Dedifferentiated amniotic fluid mesenchymal stem cell (primary cell): ENCODE results near the gene LTA.
"Not testable (repeated sequence)": the region's sequence is repeated elsewhere in the genome, so short reads cannot be mapped to it uniquely, and the experiment has no call there.

Experiments
- DNase-seq: peaks from one replicate; pipeline ENCODE4 v3.0.0-alpha.2; 2016; ENCODE audit errors: extremely low spot score

Gene LTA

DNA sequence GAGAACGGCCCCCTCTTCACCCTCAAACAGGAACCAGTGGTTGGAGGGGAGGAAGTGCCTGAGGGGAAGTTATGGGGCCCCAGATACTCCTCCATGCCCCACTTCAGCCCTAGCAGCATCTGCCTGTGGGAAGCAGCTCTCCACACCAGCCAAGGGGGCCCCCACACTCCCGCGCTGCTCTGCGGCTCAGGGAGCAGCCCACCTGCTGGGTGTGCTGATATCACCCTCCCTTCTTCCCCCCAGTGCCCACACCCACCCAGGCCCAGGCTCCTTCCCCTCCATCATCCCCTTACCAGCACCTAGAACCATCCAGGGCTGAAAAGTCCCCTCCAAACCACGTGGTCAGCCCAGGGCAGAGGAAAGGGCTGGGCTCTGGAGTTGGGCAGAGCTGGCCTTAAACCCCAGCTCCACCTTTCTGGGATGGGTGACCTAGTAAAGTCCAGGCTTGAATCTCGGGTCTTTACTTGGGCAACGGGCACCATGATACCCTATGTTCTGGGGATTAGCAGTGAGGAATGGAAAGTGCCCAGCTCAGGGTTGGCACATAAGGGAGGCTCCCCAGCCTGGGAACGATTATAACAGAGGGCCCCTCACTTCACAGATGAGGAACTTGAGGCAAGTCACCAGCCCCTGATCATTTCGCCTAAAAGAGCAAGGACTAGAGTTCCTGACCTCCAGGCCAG, 14.7 kb downstream of the LTA start:
- no peak for DNase-seq

DNA sequence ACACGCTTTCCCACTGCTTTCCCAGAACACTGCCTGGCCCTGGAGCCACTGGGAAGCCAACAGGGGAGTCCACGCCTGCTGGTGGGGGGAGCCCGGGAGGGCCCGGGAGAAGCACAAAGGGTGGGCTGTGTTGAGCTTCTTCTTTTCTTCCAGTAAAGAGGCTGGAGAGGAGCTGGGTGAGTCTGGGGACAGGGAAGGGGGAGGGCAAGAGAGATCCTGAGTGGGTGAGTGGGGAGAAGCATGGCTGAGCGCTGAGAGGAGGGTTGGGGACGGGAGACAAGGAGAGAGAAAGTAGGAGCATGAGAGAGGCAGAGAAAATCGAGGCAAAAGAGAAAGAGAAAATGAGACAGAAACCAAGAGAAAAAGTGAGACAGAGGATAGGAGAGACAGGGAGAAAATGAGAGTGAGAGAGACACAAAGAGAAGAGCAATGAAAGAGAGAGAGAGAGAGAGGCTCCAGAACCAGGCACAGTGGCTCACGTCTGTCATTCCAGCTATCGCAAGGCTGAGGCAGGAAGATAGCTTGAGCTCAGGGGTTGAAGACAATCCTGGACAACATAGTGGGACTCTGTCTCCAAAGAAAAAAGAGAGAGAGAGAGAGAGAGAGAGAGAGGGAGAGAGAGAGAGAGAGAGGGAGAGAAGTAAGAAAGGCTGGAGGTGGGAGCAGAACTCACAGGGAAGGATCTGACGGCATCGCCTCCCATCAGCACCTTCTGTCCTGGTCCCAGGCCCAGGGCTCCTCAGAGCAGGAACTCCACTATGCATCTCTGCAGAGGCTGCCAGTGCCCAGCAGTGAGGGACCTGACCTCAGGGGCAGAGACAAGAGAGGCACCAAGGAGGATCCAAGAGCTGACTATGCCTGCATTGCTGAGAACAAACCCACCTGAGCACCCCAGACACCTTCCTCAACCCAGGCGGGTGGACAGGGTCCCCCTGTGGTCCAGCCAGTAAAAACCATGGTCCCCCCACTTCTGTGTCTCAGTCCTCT, 16.0 kb downstream of the LTA start:
- no peak for DNase-seq

DNA sequence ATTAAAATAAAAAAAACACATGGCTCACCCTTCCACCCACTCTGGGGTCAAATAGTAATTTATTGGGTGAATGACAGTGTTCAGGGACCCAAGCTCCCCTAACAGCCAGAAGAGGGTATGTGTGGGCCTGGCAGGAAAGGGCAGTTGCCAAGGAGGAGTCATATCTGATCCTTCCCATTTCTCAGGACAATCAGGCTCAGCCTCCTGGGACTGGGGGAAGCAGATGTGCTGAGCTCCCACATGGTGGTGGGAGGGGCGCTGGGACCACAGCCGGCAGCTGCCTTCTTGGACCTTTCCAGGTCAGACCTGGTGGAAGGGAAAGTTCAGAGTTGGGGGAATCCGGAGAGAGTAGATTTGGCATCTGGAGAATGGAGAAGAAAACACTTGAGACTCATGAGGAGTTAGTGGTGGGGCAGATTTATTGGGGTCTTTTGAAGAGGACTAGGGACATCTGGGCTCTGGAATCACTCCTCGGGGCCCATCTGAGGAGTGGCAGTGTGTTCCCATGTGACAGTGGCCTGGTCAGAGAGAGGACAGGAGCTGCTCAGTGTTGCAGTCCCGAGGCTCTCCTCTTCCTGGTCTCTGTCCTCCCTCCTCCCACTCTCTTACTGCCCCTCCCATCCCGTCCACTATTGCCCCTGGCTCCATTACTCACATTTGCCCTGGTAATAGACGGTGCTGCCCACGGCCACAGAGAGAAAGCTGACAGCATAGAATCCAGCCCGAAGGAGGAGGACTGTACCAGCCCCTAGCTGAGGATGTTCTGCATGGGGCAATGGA, 17.0 kb downstream of the LTA start:
- no peak for DNase-seq

DNA sequence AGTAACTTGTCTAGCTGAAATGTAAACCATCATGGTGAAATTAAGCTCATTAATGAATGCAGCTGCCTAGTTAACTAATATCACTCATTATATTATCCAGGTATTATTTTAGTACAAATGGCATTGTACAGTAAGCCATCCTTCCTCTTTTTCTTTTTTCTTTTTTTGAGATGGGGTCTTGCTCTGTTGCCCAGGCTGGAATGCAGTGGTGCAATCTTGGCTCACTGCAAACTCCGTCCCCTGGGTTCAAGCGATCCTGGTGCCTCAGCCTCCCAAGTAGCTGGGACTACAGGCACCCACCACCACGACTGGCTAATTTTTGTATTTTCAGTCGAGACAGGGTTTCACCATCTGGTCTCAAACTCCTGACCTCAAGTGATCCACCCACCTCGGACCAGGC, 18.6 kb downstream of the LTA start:
- DNase-seq = not testable (repeated sequence)

DNA sequence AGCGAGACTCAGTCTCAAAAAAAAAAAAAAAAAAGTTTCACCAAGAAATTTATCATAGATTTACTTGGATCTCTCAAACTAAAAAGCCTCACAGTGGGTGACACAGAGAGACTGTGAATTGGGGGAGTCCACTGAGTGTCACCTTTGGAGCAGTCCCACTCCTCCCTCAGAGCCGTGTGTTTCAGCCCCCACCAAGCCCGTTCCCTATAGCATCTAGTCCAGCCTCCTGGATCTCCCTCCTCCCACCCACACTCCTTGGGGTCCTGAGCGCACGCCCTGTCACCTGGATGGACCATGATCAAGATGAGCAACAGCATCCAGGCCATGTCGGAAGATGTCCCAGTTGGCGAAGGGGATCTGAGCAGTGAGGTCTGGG, 20.3 kb downstream of the LTA start:
- no peak for DNase-seq

DNA sequence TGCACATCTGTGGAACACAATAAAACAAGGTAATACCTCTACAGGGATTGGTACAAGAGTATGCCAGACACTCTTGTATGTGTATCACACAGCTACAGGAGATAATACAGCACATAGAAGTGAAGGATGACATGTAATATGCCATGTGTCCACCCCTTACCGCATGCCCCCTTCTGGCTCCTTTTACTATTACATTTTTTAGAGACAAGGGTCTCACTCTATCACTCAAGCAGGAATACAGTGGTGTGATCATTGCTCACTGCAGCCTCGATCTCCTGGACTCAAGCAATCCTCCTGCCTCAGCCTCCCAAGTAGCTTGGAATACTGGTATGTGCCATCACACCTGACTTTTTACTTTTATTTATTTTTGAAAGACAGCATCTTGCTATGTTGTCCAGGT, 24.9 kb downstream of the LTA start:
- DNase-seq = no peak

DNA sequence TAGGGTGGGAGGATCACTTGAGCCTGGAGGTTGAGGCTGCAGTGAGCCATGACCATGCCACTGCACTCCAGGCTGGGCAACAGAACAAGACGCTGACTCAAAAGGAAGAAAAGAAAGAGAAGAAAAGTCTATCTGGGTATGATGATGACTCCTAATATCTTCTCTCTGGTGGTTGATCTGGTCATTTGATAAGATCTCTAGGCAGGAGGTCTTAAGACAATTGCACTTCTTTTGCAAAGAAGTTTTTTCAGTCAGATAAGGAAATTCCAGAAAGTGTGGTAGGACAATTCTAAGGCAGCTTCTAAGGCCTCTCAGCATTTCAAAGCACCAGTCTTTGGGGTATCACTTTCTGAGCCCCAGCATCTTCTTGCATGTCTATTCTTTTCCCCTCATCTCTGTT, 35.2 kb downstream of the LTA start:
- no peak for DNase-seq

DNA sequence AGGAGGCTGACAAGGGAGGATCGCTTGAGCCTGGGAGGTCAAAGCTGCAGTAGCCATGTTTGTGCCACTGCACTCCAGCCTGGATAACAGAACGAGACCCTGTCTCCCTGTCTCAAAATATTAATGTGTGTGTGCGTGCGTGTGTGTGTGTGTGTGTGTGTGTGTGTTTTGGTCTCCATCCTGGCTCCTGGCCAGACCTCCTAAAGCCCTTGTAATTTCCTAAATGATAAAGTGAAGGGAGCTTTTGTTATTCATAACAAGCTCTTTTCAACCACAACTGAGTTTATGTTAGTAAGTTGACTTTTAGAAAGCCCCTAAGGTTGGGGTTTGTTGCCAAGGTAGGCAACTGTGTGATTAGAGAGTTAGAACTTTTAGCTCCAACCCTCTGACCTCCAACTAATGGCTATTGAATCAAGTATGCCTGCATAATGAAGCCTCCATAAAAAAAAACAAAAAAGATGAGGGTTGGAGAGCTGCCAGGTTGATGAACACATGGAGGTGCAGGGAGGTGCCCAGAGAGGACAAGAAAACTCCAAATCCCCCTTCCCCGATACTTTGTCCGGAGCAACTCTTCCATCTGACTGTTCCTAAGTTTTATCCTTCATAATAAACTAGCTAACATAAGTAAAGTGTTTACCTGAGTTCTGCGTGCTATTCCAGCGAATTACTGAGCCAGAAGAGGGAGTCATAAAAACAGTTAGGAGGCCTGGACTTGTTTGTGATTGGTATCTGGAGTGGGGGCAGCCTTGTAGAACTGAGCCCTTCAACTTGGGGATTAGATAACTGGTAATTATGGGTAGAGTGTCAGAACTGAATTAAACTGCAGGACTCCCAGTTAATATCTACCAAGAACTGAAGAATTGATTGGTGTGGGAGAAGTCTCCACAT, 37.7 kb downstream of the LTA start:
- DNase-seq = no peak

DNA sequence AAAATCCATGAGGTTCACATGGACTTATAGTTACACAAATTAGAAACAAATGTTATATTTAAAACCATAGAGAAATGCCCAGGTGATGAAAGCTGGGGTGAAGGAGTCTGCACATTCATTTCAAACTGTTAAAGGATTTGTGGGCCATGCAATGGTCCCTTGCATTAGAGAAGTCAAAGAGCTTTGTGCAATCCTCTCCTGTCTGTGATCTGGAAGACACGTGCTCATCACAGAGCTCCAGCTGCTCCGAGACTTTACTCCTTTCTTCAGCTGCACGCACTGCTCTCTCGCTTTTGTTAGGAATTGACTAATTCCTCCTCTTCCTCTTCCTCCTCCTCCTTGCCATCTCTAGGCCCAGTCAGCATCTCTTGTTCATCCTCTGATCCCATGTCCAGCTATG, 38.9 kb downstream of the LTA start:
- no peak for DNase-seq

DNA sequence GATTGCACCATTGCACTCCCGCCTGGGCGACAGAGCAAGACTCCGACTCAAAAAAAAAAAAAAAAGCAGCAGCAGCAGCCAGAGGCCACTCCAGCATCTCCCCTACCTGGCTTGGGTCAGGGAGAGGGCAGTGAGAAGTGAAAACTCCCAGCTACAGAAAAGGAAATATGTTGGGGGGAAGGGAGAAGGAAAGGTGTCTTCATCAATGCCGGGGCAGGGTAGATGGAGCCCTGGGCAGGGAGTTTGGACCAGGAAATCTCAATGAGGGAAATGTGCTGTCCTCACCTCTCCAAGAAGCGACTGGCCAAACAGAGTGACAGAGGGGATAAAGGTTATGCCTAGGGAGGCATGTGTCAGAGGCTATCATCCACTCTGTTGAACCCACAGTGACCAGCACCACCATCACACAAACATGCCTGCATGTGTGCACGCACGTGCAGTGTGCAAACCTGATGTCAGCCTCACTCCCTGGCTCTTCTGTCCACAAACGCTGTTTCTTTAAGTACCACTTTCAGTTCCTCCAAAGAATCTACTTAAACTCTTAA, 42.1 kb downstream of the LTA start:
- no peak for DNase-seq

DNA sequence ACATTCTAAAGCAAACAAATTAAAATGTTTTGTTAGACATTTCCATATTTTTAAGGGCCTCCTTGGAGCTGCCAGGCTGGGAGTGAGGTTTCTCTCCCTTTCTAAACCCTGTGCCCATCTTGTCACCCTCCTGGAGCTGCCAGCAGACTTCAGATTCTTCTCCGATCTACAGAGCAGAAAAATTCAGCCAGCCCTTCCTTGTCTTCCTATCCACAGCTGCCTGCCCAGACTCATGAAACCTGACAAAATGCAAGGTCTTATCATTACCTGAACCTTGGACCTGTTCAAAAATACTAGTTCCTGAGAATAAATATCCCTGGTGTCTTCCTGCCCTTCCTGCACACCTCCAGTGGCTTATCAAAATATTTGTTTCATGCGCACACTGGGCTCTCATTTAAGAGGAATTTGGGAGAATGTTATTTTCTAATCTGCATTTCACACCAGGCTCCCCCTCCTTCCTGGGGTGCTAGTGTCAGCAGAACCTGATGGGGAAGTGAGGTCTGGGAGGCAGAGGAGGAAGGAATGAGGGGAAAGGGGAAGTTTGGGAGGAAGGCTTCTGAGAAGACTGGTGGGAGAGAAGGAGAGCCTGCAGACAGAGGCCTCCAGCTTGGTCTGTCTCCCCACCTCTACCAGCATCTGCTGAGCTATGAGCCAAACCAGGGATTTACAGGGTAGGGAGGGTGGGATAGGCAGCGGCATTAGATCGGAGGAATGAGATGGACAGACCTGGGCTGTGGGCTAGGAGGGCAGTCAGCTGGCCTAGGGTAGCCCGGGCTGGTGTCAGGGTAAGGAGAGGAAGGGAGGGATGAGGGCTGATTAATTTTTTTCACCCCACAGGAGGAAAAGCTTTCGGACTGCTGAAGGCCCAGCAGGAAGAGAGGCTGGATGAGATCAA, 42.8 kb downstream of the LTA start, which contains the start of gene AIF1:
TSS of gene AIF1 (plus strand) at position 551 of the 895 bp plus-strand sequence. CDS start at position 647, 96 bp downstream.
- no peak for DNase-seq

DNA sequence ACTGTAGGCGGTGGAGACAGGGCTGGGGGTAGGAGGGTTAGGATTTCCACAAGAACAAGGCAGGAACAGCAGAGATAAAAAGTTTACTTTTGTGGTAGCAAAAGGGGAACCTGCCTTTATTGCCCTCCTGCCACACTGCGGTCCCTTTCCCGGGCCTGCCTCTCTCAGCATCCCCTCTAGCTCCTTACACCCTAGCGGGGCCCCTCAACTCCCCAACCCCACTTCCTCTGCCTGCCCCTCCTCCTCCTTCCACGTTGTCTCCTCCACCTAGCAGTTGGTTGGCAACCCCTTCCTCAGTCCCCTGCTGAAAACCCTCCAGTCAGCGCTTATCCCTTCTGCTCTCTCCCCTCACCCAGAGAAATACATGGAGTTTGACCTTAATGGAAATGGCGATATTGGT, 43.7 kb downstream of the LTA start:
- DNase-seq = no peak

DNA sequence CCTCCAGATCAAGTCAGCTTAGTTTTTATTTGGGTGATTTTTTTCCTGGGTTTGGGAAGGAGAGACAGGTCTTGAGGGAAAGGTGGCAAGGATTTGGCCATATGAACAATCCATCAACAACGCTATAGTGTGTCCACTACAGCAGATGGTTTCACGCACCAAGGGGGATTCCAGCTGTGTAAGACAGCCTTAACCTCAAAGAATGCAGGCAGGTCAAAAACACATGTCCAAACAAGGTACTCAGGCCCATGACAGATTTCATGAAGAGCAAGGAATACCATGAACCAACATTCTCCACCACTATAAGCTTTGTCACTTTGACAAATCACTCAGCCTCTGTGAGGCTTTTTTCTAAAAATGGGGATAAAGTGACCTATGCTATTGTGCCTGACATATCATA, 44.9 kb downstream of the LTA start:
- no peak for DNase-seq

DNA sequence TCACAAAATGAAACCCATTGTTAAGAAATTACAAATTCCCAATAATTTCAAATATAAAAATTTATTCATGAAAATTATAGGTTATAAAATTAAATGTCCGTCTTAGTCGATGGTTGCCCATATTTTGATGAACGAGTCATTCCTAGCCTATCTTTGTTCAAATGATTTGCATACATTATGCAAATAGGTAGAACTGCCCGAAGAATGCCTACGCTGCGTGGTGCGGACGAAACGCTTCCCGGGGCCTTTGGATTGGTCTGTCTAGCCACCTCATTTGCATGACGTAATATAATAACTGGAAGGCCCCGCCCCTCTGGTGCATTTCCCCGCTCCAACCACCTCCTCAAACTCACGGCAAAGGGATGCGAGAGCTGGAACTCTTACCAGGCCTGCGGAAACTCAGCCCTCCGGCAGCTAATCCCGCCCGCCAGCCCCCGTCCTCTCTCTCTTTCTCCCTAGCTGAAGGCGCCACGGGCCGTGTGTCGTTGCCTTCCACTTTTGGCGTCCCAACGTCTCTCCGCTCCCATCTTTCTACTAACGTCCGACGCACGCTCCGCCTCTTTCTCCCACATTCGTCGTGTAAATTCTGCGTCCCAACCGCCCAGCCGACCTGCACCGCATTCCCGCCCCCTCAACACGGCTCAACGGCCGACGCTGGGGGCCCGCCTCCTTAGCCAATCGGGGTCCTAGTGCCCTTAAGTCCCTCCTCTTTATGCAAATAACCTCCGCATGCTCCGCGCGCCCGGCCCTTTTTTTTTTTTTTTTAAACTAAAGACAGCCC, 47.9 kb downstream of the LTA start:
- peak; percentile 99 for DNase-seq

DNA sequence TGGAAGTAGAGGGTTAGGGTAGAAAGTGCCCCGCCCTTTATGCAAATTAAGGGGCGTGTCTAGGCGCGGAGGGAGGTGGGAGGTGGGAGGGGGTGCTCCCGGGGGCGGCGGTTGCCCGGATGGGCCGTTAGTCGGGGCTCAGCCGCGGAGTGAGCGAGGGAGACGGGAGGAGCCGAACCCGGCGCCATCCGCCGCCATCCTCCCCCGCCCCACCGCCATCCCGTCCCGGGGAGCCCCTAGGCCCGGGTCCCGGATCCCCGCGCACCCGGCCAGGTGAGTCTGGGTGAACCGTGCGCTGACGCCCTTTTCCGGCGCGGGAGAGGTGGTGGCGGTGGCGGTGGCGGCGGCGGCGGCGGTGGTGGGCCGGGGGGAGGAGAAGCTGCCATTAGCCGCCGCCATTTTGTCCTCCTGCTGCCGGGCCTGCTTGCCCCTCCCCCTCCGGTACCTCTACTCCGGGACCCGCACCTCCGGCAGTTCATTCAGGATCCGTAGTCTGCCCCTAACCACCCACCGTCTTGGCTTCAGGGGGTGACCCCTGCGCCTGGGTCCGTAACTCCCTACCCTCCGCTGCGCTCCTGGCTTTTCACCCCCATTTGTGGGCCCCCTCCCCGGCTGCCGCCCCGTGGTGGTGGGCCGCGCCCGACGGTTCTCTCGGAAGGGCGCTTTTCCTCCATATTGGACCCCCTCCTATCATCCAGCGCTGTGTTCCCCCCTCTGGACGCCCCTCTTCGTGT, 48.7 kb downstream of the LTA start, which contains the start of gene PRRC2A:
TSS of gene PRRC2A (plus strand) at position 130 of the 734 bp plus-strand sequence. CDS start 2,075 bp downstream, outside the sequence.
- DNase-seq = peak; percentile 20

DNA sequence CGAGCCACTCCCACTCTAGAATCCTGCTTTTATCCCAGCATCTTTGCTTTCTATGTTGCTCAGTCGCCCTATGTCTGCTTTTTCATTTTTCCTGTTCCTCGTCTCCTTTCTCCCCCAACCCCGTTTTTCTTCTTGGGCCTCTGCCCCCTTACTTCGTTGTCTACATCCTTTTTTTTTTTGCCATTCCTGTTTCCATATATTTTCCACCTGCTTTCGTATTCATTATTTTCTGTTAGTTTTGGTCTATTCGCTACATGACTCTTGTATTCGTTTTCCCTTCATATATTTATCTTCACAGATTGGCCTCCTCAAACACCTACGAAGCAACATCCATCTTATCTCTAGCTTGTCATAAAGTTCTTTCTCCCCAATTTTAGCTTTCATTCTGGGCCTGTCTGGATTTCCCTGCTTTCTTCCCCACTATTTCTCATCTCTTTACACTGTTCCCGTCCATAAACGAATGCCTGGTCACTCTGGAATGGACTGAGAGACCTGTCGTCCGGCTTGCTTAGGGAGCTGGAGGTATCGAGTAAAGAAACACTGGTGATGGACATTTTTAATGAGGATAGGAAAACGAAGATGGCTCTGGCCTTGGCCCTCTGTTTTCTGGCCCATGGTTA, 49.3 kb downstream of the LTA start:
- DNase-seq = no peak

DNA sequence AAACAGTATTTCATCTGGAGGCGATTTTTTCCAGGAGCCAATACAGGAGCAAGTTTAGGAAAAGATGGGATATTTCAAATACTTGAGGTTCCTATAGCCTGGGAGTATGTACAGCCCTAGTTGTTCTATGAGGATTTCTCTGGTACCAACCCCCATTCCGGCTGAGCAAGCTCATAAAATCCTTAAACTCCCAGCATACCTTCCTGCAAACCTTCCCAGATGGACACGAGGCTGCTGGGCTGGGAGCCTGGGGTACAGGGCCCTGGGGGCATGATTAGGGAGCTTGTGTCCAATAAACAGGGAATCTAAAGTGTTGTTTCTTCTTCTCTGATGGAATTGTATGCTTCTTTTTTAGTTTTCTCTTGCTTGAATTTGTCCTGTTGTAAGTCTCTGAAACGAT, 49.9 kb downstream of the LTA start:
- DNase-seq = no peak

DNA sequence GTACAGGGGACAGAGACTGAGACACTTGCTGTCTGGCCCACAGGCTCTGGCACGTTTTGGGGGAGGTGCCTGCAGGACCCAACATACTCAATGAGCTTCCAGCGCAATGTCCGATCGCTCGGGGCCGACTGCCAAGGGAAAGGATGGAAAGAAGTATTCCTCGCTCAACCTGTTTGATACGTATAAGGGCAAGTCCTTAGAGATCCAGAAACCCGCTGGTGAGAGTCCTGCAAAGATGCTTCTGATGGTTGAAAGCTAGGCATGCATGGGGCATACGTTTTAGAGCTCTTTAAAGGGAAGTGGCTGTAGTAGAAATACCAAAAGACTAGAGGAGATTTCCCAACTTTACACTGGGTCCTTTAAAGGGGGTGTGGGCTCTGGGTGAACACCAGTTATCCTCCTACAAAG, 50.6 kb downstream of the LTA start:
- DNase-seq = no peak
